Measurements from ENCODE around the gene CDH20.

CDH20 gene

GRCh38 chr18:61542596-61542995 is 209.4 kb downstream of the CDH20 start:
- DNase-seq: no peak

- DNase-seq: no peak
Measured at GRCh38 chr18:61543518-61543917, 210.3 kb downstream of the CDH20 start.

GRCh38 chr18:61544178-61544577 is 210.9 kb downstream of the CDH20 start:
- DNase-seq: no peak

- DNase-seq: no peak
Measured at GRCh38 chr18:61545281-61546245, 212.3 kb downstream of the CDH20 start.

- DNase-seq: no peak
Measured at GRCh38 chr18:61546590-61546989, 213.4 kb downstream of the CDH20 start.

- DNase-seq: no peak
Measured at GRCh38 chr18:61549416-61549815, 216.2 kb downstream of the CDH20 start.

- DNase-seq: no peak
Measured at GRCh38 chr18:61549889-61550288, 216.7 kb downstream of the CDH20 start.

GRCh38 chr18:61551586-61551985 is 218.4 kb downstream of the CDH20 start:
- peak; percentile 24 for DNase-seq

- no peak for DNase-seq
Measured at GRCh38 chr18:61553045-61553659, 219.9 kb downstream of the CDH20 start.

GRCh38 chr18:61554117-61554776 is 221.0 kb downstream of the CDH20 start:
- no peak for DNase-seq

- DNase-seq: no peak
Measured at GRCh38 chr18:61554946-61555361, 221.7 kb downstream of the CDH20 start.

- DNase-seq: no peak
Measured at GRCh38 chr18:61556316-61556715, 223.1 kb downstream of the CDH20 start.

GRCh38 chr18:61556862-61557261 is 223.6 kb downstream of the CDH20 start:
- no peak for DNase-seq

GRCh38 chr18:61569176-61569892 is 236.1 kb downstream of the CDH20 start:
- no peak for DNase-seq

- no peak for DNase-seq
Measured at GRCh38 chr18:61570070-61570469, 236.8 kb downstream of the CDH20 start.

- no peak for DNase-seq
Measured at GRCh38 chr18:61572084-61572655, 238.9 kb downstream of the CDH20 start.

GRCh38 chr18:61572871-61573270 is 239.6 kb downstream of the CDH20 start:
- no peak for DNase-seq

- DNase-seq: no peak
Measured at GRCh38 chr18:61574665-61575064, 241.4 kb downstream of the CDH20 start.

GRCh38 chr18:61575419-61575818 is 242.2 kb downstream of the CDH20 start:
- no peak for DNase-seq

- no peak for DNase-seq
Measured at GRCh38 chr18:61578846-61579245, 245.6 kb downstream of the CDH20 start.

- no peak for DNase-seq
Measured at GRCh38 chr18:61579581-61579980, 246.4 kb downstream of the CDH20 start.

GRCh38 chr18:61580046-61580445 is 246.8 kb downstream of the CDH20 start:
- DNase-seq: no peak

Measured in DMS153 (cell line).